ENCODE measurements around the gene XYLT1.

- TF ChIP-seq CTCF (IDR thresholded peaks at IDR 0.05) (no peak), POLR2AphosphoS5 (IDR thresholded peaks at IDR 0.05; ENCODE audit: insufficient read depth in 1 of 2, low read depth in 1 of 2) (no peak)
These were observed 267.3 kb downstream of the XYLT1 start for GRCh38 chr16:17203424-17203823.

Data from vagina (tissue), 2 donors.